K562 (cell line): ENCODE measurements around the gene METRN. TPM values are rescaled to one million over a fixed set of nuclear protein-coding genes. Genes with fewer than 3 reads are reported as not detected.

Experiments
- ATAC-seq: fragments of 200-7000 bp; cut with Tn5 transposase; 3 replicates; pipeline ENCODE4 v1.9.1; 2020; ENCODE audit warnings: moderate library complexity
- BruUV-seq: library from RNA; stranded (reverse); fragments of 400-500 nt; replicated peaks from 2 replicates; lab custom pipeline; 2021; lab: Mats Ljungman, UMichigan
- CTCF ChIA-PET: fragments of 300-600 bp; formaldehyde crosslinking; extraction: SDS; loops from one replicate; lab custom pipeline; 2021; ENCODE audit warnings: low intra/inter-chr PET ratio; lab: Yijun Ruan, JAX
- POLR2A ChIA-PET: fragments of 300-600, 350-650 bp; sonication (Branson Sonifier 250); formaldehyde crosslinking; extraction: SDS; loops from one replicate; lab custom pipeline; 2021; ENCODE audit warnings: antibody characterized with exemption, inconsistent platforms; lab: Yijun Ruan, JAX
- DNase-seq, 4 experiments: peaks; one replicate each; pipeline versions ENCODE4 v3.0.0 to v3.0.0-alpha.2; 2011 to 2018; ENCODE audit warnings: low spot score in 3 of 4, mixed read lengths in 3 of 4; ENCODE audit errors: extremely low read depth in 1 of 4
- FAIRE-seq: peaks from 2 replicates; lab custom pipeline; 2011; peaks lifted over from hg19 to GRCh38; lab: Jason Lieb, UNC
- H2AFZ ChIP-seq: 2 replicates; pipeline ENCODE4 v1.6.0; 2011; ENCODE audit warnings: low read depth, low read length, control low read depth, inconsistent platforms
- H3K27ac ChIP-seq: fragments of 200-600 bp; 3 replicates; pipeline ENCODE4 v1.8.0; 2011; ENCODE audit warnings: low read depth, mild to moderate bottlenecking, control low read depth, inconsistent platforms, low read length, moderate library complexity, mixed read lengths; ENCODE audit errors: extremely low read depth
- H3K27me3 ChIP-seq, 2 experiments: fragments of 300-600 bp in 1 of 2; 2 replicates in 1 of 2; 3 replicates in 1 of 2; pipeline versions ENCODE4 v1.6.0 to v1.8.0; 2011; ENCODE audit warnings: inconsistent platforms in 2 of 2, low read length in 2 of 2, mild to moderate bottlenecking in 1 of 2, mixed read lengths in 1 of 2, moderate library complexity in 1 of 2; ENCODE audit not compliant: control insufficient read depth in 2 of 2, insufficient read depth in 2 of 2
- H3K36me3 ChIP-seq: fragments of 300-600 bp; 3 replicates; pipeline ENCODE4 v1.8.0; 2011; ENCODE audit warnings: mild to moderate bottlenecking, low read length, inconsistent platforms; ENCODE audit not compliant: control insufficient read depth, insufficient read depth
- H3K4me1 ChIP-seq, 2 experiments: fragments of 200-600 bp in 1 of 2; replicated peaks in 1 of 2; 2 replicates in 1 of 2; 3 replicates in 1 of 2; pipeline versions ENCODE4 v1.5.1 to v1.8.0; 2011; ENCODE audit warnings: inconsistent platforms in 2 of 2, low read length in 2 of 2, mild to moderate bottlenecking in 1 of 2, mixed read lengths in 1 of 2, moderate library complexity in 1 of 2; ENCODE audit not compliant: control insufficient read depth in 2 of 2, insufficient read depth in 2 of 2
- H3K4me2 ChIP-seq: 2 replicates; pipeline ENCODE4 v1.6.1; 2011; ENCODE audit warnings: low read length, control low read depth, inconsistent platforms, mixed read lengths; ENCODE audit not compliant: insufficient read depth
- H3K4me3 ChIP-seq: fragments of 200-600 bp; sonication (generic), shearing (Covaris generic); 2 replicates; pipeline ENCODE4 v1.5.1; 2016; ENCODE audit warnings: control low read depth, inconsistent platforms
- H3K79me2 ChIP-seq: fragments of 200-600 bp; 3 replicates; pipeline ENCODE4 v1.8.0; 2011; ENCODE audit warnings: low read length, inconsistent platforms; ENCODE audit not compliant: control insufficient read depth, insufficient read depth
- H3K9ac ChIP-seq, 2 experiments: 2 replicates each; pipeline versions ENCODE4 v1.6.0 to v1.6.1; 2011; ENCODE audit warnings: low read depth in 2 of 2, low read length in 2 of 2, control low read depth in 1 of 2, inconsistent platforms in 1 of 2, mild to moderate bottlenecking in 1 of 2, mixed read lengths in 1 of 2; ENCODE audit not compliant: insufficient read depth in 1 of 2
- H3K9me1 ChIP-seq: one replicate; pipeline ENCODE4 v1.6.0; 2011; ENCODE audit warnings: inconsistent platforms, mild to moderate bottlenecking, low read length, moderate library complexity; ENCODE audit not compliant: control insufficient read depth, insufficient read depth
- H3K9me3 ChIP-seq: replicated peaks from 2 replicates; pipeline ENCODE4 v1.5.1; 2011; ENCODE audit warnings: low read depth, low read length, inconsistent platforms; ENCODE audit not compliant: control insufficient read depth, insufficient read depth
- H4K20me1 ChIP-seq: replicated peaks from 2 replicates; pipeline ENCODE4 v1.6.1; 2011; ENCODE audit warnings: low read length, inconsistent platforms, mixed read lengths; ENCODE audit not compliant: control insufficient read depth, insufficient read depth
- HSF4 ChIP-seq: fragments of 250-450 bp; sonication (Bioruptor Pico); IDR thresholded peaks from 2 replicates; pipeline ENCODE4 v2.1.2; 2022; ENCODE audit warnings: mild to moderate bottlenecking, moderate library complexity, borderline replicate concordance
- MTA1 ChIP-seq: fragments of 450-650 bp; IDR thresholded peaks from 2 replicates; pipeline ENCODE4 v1.6.1; 2017; ENCODE audit warnings: borderline replicate concordance
- POLR2G ChIP-seq: fragments of 200-400 bp; formaldehyde crosslinking; IDR thresholded peaks from 2 replicates; pipeline ENCODE4 v1.6.1; 2017; ENCODE audit warnings: low read depth, mild to moderate bottlenecking, antibody characterized with exemption, low read length, moderate library complexity
- RBM39 ChIP-seq: fragments of 200-400 bp; formaldehyde crosslinking; optimal IDR thresholded peaks from 2 replicates; pipeline ENCODE3; 2018; ENCODE audit warnings: low read depth, low read length
- USF1 ChIP-seq: sonication (generic); formaldehyde crosslinking; IDR thresholded peaks from 2 replicates; pipeline ENCODE4 v1.9.0; 2022; ENCODE audit warnings: mild to moderate bottlenecking, missing genetic modification reagents
- ZNF436 ChIP-seq: fragments of 250-450, 450-650 bp; sonication (Bioruptor Pico); formaldehyde crosslinking; IDR thresholded peaks from 2 replicates; pipeline ENCODE4 v1.7.0; 2020; ENCODE audit warnings: mild to moderate bottlenecking
- WGBS: fragments of 100-300 bp; shearing (Covaris generic); methylation state at CpG from one replicate; pipeline ENCODE4 v1.1.6; 2016; ENCODE audit warnings: low coverage, mixed read lengths; ENCODE audit not compliant: insufficient coverage; ENCODE audit errors: missing lambda C conversion rate; 5-methylcytosine and 5-hydroxymethylcytosine counted together
- in situ Hi-C: fragments of 300-500 bp; cut with MboI; formaldehyde crosslinking; loops from 4 replicates; pipeline ENCODE4 v1.15.0; 2018; ENCODE audit warnings: inconsistent platforms, mixed read lengths
- intact Hi-C: fragments of 100-400 bp; cut with micrococcal nuclease; formaldehyde crosslinking; loops from 2 replicates; pipeline ENCODE4 v1.14.2; 2022
- polyA plus RNA-seq, 8 experiments: library from polyadenylated mRNA; depleted of rRNA in 4 of 8; stranded (reverse) in 5 of 8; unstranded in 3 of 8; fragments of >200 nt; fragmentation: Nextera tagmentation in 2 of 8; fragmentation: Illumina TruSeq in 1 of 8; extraction: Ambion mirVana in 2 of 8; extraction: Trizol in 1 of 8; gene quantifications; 2 replicates each; pipeline versions ENCODE4 v1.2.1 to v1.2.3, GENCODE V29; 2011 to 2014; ENCODE audit warnings: inconsistent platforms in 1 of 8, missing spikeins in 1 of 8
- total RNA-seq, 7 experiments: library from RNA; depleted of rRNA in 6 of 7; stranded (reverse); fragments of >200 nt in 6 of 7; fragmentation: Illumina TruSeq in 2 of 7; extraction: Trizol in 2 of 7; gene quantifications; 2 replicates each; pipeline versions ENCODE4 v1.2.1 to v1.2.3, GENCODE V29; 2011 to 2021; ENCODE audit warnings: low replicate concordance in 1 of 7
- TF ChIP-seq, protein P1 (sequence below): sonication (generic); formaldehyde crosslinking; IDR thresholded peaks from 2 replicates; pipeline ENCODE4 v1.8.1; 2023; ENCODE audit warnings: mild to moderate bottlenecking, missing genetic modification reagents

METRN gene
- total and polyA plus RNA-seq, 9 of the 15 experiments (the other 6 are each of a cell fraction or from before 2014, with no cell fraction given), result 0.20 to 89.8 (median 15.4) TPM

DNA sequence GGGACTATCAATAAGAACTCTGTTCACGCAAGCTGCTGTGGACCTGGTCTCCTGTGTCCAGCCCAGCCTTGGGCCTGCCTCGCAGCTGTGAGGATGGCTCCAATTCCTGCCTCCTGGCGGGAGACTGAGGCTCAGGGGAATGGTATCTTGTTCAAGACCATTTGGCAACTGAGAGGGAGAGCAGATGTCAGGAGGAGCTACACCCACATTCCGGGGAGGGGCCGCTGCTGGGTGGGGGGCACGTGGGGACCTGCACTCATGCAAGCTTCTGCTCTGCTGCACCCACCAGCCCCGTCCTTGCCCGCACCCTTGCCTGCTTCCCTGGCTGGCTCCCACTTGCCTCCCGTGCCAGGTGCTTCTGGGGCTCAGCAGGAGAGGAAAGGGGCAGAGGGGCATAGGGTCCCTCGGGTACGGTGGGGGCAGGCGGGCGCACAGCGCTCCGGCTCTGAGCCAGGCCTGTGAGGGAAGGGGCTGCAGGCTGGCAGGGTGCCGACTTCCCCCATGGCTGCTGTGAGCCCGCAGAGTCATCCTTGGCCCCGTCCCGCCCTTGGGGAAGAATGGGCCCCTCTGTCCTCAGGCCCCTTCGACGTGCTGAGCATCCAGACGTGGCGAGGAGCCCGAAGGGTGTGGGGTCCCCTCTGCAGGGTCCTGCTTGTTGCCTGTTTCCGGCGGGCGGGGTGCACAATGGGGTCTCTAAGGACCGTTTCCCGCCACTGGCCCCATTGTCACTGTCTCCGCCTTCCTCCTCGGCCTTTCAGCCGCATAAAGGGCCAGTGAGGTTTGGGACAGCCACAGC lies 2.7 kb downstream of the METRN start:
- BruUV-seq, result no TSS peak
- in situ Hi-C loops (loop anchor here (10.0 kb wide), 1 partner anchor 337 kb away; no protein-coding TSS in a partner anchor), intact Hi-C loops (no loop called here)
- H3K4me2 ChIP-seq, result no peak overlapping the region
- no peak overlapping the region for H3K4me3 ChIP-seq
- no peak for DNase-seq
- ChIA-PET POLR2A (interaction anchor here (0.9 to 1.0 kb wide), 2 partner anchors 22 to 27 kb away, joined by 3 to 4 read pairs; partner anchors contain the start of gene WDR24), CTCF (no interaction called here)
- H3K79me2 ChIP-seq, result peaks cover 46% of the 10 kb centered on the region
- FAIRE-seq, result no peak
- no peaks in the 10 kb centered on the region; the same call in 1 of the 2 replicates for H4K20me1 ChIP-seq
- TF ChIP-seq MTA1 (no peak), USF1 (no peak), RBM39 (no peak), HSF4 (CRISPR knock-in tag) (no peak), ZNF436 (CRISPR knock-in tag) (no peak), POLR2G (peak; percentile 65)
- TF ChIP-seq, protein P1, sequence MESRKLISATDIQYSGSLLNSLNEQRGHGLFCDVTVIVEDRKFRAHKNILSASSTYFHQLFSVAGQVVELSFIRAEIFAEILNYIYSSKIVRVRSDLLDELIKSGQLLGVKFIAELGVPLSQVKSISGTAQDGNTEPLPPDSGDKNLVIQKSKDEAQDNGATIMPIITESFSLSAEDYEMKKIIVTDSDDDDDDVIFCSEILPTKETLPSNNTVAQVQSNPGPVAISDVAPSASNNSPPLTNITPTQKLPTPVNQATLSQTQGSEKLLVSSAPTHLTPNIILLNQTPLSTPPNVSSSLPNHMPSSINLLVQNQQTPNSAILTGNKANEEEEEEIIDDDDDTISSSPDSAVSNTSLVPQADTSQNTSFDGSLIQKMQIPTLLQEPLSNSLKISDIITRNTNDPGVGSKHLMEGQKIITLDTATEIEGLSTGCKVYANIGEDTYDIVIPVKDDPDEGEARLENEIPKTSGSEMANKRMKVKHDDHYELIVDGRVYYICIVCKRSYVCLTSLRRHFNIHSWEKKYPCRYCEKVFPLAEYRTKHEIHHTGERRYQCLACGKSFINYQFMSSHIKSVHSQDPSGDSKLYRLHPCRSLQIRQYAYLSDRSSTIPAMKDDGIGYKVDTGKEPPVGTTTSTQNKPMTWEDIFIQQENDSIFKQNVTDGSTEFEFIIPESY, result peak; percentile 47; the same call in 1 of the 2 replicates
- no peaks in the 10 kb centered on the region for H3K27me3 ChIP-seq
- peak overlapping the region in 1 of 2 experiments; percentile 40; a peak in 2 of 4 replicates for H3K9ac ChIP-seq
- peaks cover 20% of the 10 kb centered on the region; the same call in 2 of the 3 replicates for H3K36me3 ChIP-seq
- H3K4me1 ChIP-seq, result peaks cover 16 to 91% of the 10 kb centered on the region in 2 experiments; a peak in 4 of 5 replicates
- H3K9me3 ChIP-seq, result no peaks in the 10 kb centered on the region
- peaks cover 3% of the 10 kb centered on the region for H3K9me1 ChIP-seq
- no peak for ATAC-seq
- 86% methylated on average over 22 of the region's 32 CpGs for WGBS
- H2AFZ ChIP-seq, result no peak overlapping the region
- H3K27ac ChIP-seq, result no peak overlapping the region
